Endothelial cell of umbilical vein (primary cell): ENCODE data around the gene ANKRD12.

Source experiments
- POLR2A ChIP-seq: IDR thresholded peaks from 2 replicates; pipeline ENCODE4 v1.6.1; 2012; ENCODE audit warnings: low read depth, mild to moderate bottlenecking, control low read depth, low read length
- TF ChIP-seq, protein P1 (sequence below): IDR thresholded peaks from 2 replicates; pipeline ENCODE4 v1.6.1; 2011; ENCODE audit not compliant: insufficient read depth, insufficient read length

DNA sequence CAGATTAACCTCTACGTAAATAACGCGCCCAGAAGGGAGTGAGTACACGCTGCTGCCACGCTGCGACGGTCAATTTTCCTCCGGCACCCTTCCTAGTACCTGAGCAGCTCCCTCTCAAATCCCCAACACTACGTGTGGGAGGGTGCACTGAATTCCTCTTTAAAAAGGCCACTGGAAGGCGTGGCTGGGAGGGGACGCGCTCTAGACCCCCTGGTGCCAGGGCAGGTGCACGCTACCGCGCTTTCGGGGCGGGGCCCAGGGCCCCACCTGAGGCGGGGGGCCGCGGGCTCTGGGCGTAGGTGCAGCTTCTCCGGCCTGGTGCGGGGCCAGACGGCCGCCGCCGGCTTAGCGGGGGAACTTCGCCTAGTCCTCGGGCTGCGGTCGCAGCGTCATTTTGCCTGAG lies 668 bp upstream of the ANKRD12 start:
- TF ChIP-seq POLR2A: no peak
- TF ChIP-seq, protein P1, sequence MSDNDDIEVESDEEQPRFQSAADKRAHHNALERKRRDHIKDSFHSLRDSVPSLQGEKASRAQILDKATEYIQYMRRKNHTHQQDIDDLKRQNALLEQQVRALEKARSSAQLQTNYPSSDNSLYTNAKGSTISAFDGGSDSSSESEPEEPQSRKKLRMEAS: no peak
